H1 (cell line): ENCODE results near the gene MMP24OS. TPM values are rescaled to one million over a fixed set of nuclear protein-coding genes. Genes with fewer than 3 reads are reported as not detected.

Source experiments
- CTCF ChIA-PET: fragments of 300-600 bp; sonication (Branson Sonifier 250); formaldehyde crosslinking; loops from one replicate; lab custom pipeline; 2021; ENCODE audit not compliant: partially characterized antibody; lab: Charles Lee
- POLR2A ChIA-PET: fragments of 300-600 bp; sonication (Branson Sonifier 250); formaldehyde crosslinking; loops from one replicate; lab custom pipeline; 2021; ENCODE audit warnings: inconsistent platforms; ENCODE audit not compliant: partially characterized antibody; lab: Charles Lee
- DNase-seq, 2 experiments: peaks; one replicate each; pipeline versions ENCODE4 v3.0.0 to v3.0.0-alpha.2; 2010 to 2022; ENCODE audit warnings: low spot score in 2 of 2, low read depth in 1 of 2, mixed read lengths in 1 of 2
- FAIRE-seq: peaks from 2 replicates; lab custom pipeline; 2011; peaks lifted over from hg19 to GRCh38; lab: Jason Lieb, UNC
- H2AFZ ChIP-seq: 2 replicates; pipeline ENCODE4 v1.8.1; 2012; ENCODE audit warnings: low read length, inconsistent platforms
- H2AK5ac ChIP-seq: 2 replicates; pipeline ENCODE4 v1.6.1; 2013; ENCODE audit warnings: low read depth, low read length
- H2BK120ac ChIP-seq: replicated peaks from 2 replicates; pipeline ENCODE3; 2013; ENCODE audit warnings: low read depth, low read length, inconsistent platforms
- H2BK12ac ChIP-seq: 2 replicates; pipeline ENCODE4 v1.6.1; 2013; ENCODE audit warnings: low read depth, low read length
- H2BK15ac ChIP-seq: 2 replicates; pipeline ENCODE4 v1.6.1; 2013; ENCODE audit warnings: low read length
- H2BK20ac ChIP-seq: 2 replicates; pipeline ENCODE4 v1.6.1; 2013; ENCODE audit warnings: low read length
- H2BK5ac ChIP-seq: 2 replicates; pipeline ENCODE4 v1.6.1; 2013; ENCODE audit warnings: low read depth, low read length
- H3K14ac ChIP-seq: 2 replicates; pipeline ENCODE4 v1.6.1; 2013; ENCODE audit warnings: inconsistent platforms; ENCODE audit not compliant: insufficient read length
- H3K18ac ChIP-seq: 2 replicates; pipeline ENCODE4 v1.6.1; 2013; ENCODE audit warnings: low read length; ENCODE audit errors: extremely low read depth
- H3K23ac ChIP-seq: 2 replicates; pipeline ENCODE4 v1.6.1; 2013; ENCODE audit warnings: inconsistent platforms; ENCODE audit not compliant: insufficient read length
- H3K23me2 ChIP-seq: 2 replicates; pipeline ENCODE4 v1.6.1; 2013; ENCODE audit warnings: low read depth, low read length
- H3K27ac ChIP-seq: 2 replicates; pipeline ENCODE4 v1.6.1; 2011; ENCODE audit warnings: low read depth, low read length, inconsistent platforms
- H3K27me3 ChIP-seq, 4 experiments: replicated peaks in 1 of 4; 1 replicate in 1 of 4; 2 replicates in 3 of 4; pipeline versions ENCODE4 v1.6.1 to v1.8.1; 2011 to 2013; ENCODE audit warnings: low read length in 3 of 4, mild to moderate bottlenecking in 3 of 4, inconsistent platforms in 2 of 4, mixed read lengths in 2 of 4, moderate library complexity in 1 of 4; ENCODE audit not compliant: control insufficient read depth in 3 of 4, insufficient read depth in 3 of 4; ENCODE audit errors: extremely low read depth in 1 of 4
- H3K36me3 ChIP-seq, 4 experiments: 2 replicates each; pipeline versions ENCODE4 v1.6.1 to v1.8.1; 2011 to 2013; ENCODE audit warnings: mild to moderate bottlenecking in 4 of 4, low read length in 3 of 4, moderate library complexity in 2 of 4, control low read depth in 1 of 4, inconsistent platforms in 1 of 4; ENCODE audit not compliant: insufficient read depth in 4 of 4, control insufficient read depth in 2 of 4
- H3K4ac ChIP-seq: replicated peaks from 2 replicates; pipeline ENCODE3; 2013; ENCODE audit warnings: low read length, low read depth, mixed read lengths, inconsistent platforms; ENCODE audit not compliant: insufficient read length
- H3K4me1 ChIP-seq, 4 experiments: replicated peaks in 1 of 4; 1 replicate in 1 of 4; 2 replicates in 3 of 4; pipeline versions ENCODE4 v1.6.1 to v1.8.1; 2011 to 2013; ENCODE audit warnings: low read length in 3 of 4, inconsistent platforms in 2 of 4, mixed read lengths in 1 of 4; ENCODE audit not compliant: insufficient read depth in 4 of 4, control insufficient read depth in 3 of 4
- H3K4me2 ChIP-seq, 2 experiments: 2 replicates each; pipeline versions ENCODE4 v1.6.1 to v1.8.1; 2011 to 2013; ENCODE audit warnings: low read depth in 2 of 2, low read length in 2 of 2, control low read depth in 1 of 2, inconsistent platforms in 1 of 2, mild to moderate bottlenecking in 1 of 2; ENCODE audit not compliant: insufficient read depth in 1 of 2
- H3K4me3 ChIP-seq, 4 experiments: fragments of 200-600, 300-600 bp in 1 of 4; sonication (generic), shearing (Covaris generic), sonication (Bioruptor Twin) in 1 of 4; 2 replicates each; pipeline versions ENCODE4 v1.5.1 to v1.8.1; 2011 to 2016; ENCODE audit warnings: low read length in 4 of 4, low read depth in 3 of 4, control low read depth in 2 of 4, inconsistent platforms in 2 of 4, mild to moderate bottlenecking in 2 of 4, mixed read lengths in 1 of 4, moderate library complexity in 1 of 4; ENCODE audit not compliant: insufficient read depth in 2 of 4; ENCODE audit errors: extremely low read depth in 1 of 4
- H3K56ac ChIP-seq: replicated peaks from 2 replicates; pipeline ENCODE3; 2013; ENCODE audit warnings: low read depth, mild to moderate bottlenecking, mixed read lengths, low read length, inconsistent platforms; ENCODE audit not compliant: insufficient read length
- H3K79me1 ChIP-seq: 2 replicates; pipeline ENCODE4 v1.6.1; 2013; ENCODE audit warnings: low read depth, low read length, control low read depth
- H3K79me2 ChIP-seq, 2 experiments: 2 replicates each; pipeline versions ENCODE4 v1.6.1 to v1.8.1; 2012 to 2013; ENCODE audit warnings: low read length in 2 of 2, mild to moderate bottlenecking in 2 of 2, inconsistent platforms in 1 of 2; ENCODE audit not compliant: insufficient read depth in 2 of 2, control insufficient read depth in 1 of 2
- H3K9ac ChIP-seq, 4 experiments: replicated peaks in 1 of 4; 1 replicate in 1 of 4; 2 replicates in 3 of 4; pipeline versions ENCODE4 v1.6.1 to v1.8.1; 2011 to 2013; ENCODE audit warnings: low read depth in 3 of 4, low read length in 3 of 4, control low read depth in 2 of 4, mild to moderate bottlenecking in 2 of 4, moderate library complexity in 2 of 4, inconsistent platforms in 1 of 4; ENCODE audit errors: extremely low read depth in 1 of 4
- H3K9me3 ChIP-seq, 2 experiments: 2 replicates each; pipeline versions ENCODE4 v1.6.1 to v1.8.1; 2012 to 2013; ENCODE audit warnings: mild to moderate bottlenecking in 2 of 2, moderate library complexity in 2 of 2, control low read depth in 1 of 2, inconsistent platforms in 1 of 2, low read depth in 1 of 2, low read length in 1 of 2, mixed read lengths in 1 of 2; ENCODE audit not compliant: insufficient read depth in 2 of 2
- H4K20me1 ChIP-seq, 2 experiments: replicated peaks in 1 of 2; 2 replicates each; pipeline versions ENCODE3 to v1.8.1; 2011 to 2013; ENCODE audit warnings: inconsistent platforms in 2 of 2, low read length in 2 of 2, mild to moderate bottlenecking in 1 of 2; ENCODE audit not compliant: insufficient read depth in 2 of 2, control insufficient read depth in 1 of 2
- H4K5ac ChIP-seq: 2 replicates; pipeline ENCODE4 v1.6.1; 2013; ENCODE audit warnings: low read length, low read depth, mixed read lengths, inconsistent platforms; ENCODE audit not compliant: insufficient read length
- H4K8ac ChIP-seq: 2 replicates; pipeline ENCODE4 v1.8.0; 2013; ENCODE audit warnings: mild to moderate bottlenecking, moderate library complexity, low read length, inconsistent platforms; ENCODE audit not compliant: insufficient read depth; ENCODE audit errors: extremely low read depth
- H4K91ac ChIP-seq: replicated peaks from 2 replicates; pipeline ENCODE3; 2013; ENCODE audit warnings: low read length, mixed read lengths, inconsistent platforms; ENCODE audit not compliant: insufficient read length
- CHD2 ChIP-seq: IDR thresholded peaks from 2 replicates; pipeline ENCODE4 v1.6.1; 2012; ENCODE audit warnings: low read length, improper control_type of control experiment
- CREB1 ChIP-seq: IDR thresholded peaks from 2 replicates; pipeline ENCODE4 v1.6.1; 2012; ENCODE audit warnings: inconsistent platforms
- GABPA ChIP-seq: IDR thresholded peaks from 2 replicates; pipeline ENCODE4 v1.6.1; 2011; ENCODE audit warnings: mild to moderate bottlenecking, low read length, moderate library complexity, borderline replicate concordance; ENCODE audit not compliant: insufficient read depth
- GTF2F1 ChIP-seq: IDR thresholded peaks from 2 replicates; pipeline ENCODE4 v1.6.1; 2012; ENCODE audit warnings: low read depth, low read length, improper control_type of control experiment, borderline replicate concordance
- SIX5 ChIP-seq: IDR thresholded peaks from 2 replicates; pipeline ENCODE4 v1.6.1; 2011; ENCODE audit warnings: mild to moderate bottlenecking, low read depth, low read length
- TBP ChIP-seq: IDR thresholded peaks from 2 replicates; pipeline ENCODE4 v1.6.1; 2011; ENCODE audit warnings: low read depth, low read length, improper control_type of control experiment
- YY1 ChIP-seq: IDR thresholded peaks from 2 replicates; pipeline ENCODE4 v1.6.1; 2011; ENCODE audit warnings: low read depth, mild to moderate bottlenecking, low read length
- WGBS, 2 experiments: shearing (Covaris generic) in 1 of 2; methylation state at CpG; one replicate each; pipeline versions ENCODE4 v1.1.6 to v1.1.7; 2013 to 2015; ENCODE audit warnings: low lambda C conversion rate in 2 of 2, mixed read lengths in 2 of 2, inconsistent platforms in 1 of 2, low coverage in 1 of 2, missing lambda C conversion rate in 1 of 2; ENCODE audit not compliant: insufficient replicate concordance in 2 of 2, insufficient coverage in 1 of 2, insufficient read length in 1 of 2; ENCODE audit errors: extremely low coverage in 1 of 2, missing lambda C conversion rate in 1 of 2; 5-methylcytosine and 5-hydroxymethylcytosine counted together
- long read RNA-seq, 2 experiments: library from RNA in 1 of 2; library from capped mRNA in 1 of 2; stranded (forward); transcript quantifications; one replicate each; pipeline ENCODE4 v2.0.0, GENCODE V29; 2021; ENCODE audit warnings: inconsistent platforms in 1 of 2
- polyA minus RNA-seq, 3 experiments: library from RNA; depleted of rRNA, polyadenylated mRNA; stranded (reverse); fragments of >200 nt; gene quantifications; 1 replicate in 2 of 3; 2 replicates in 1 of 3; pipeline ENCODE4 v1.2.3, GENCODE V29; 2011
- polyA plus RNA-seq, 7 experiments: library from polyadenylated mRNA; depleted of rRNA in 3 of 7; stranded (reverse) in 5 of 7; unstranded in 2 of 7; fragments of >200 nt in 5 of 7; fragments of 200-250 nt in 2 of 7; gene quantifications; 1 replicate in 5 of 7; 2 replicates in 1 of 7; 4 replicates in 1 of 7; pipeline versions ENCODE4 v1.2.1 to v1.2.3, GENCODE V29; 2011 to 2013; ENCODE audit warnings: missing spikeins in 2 of 7, mixed read lengths in 2 of 7
- total RNA-seq: library from RNA; stranded (reverse); fragmentation: NEBNext Ultra II Directional; extraction: Animal tissue kit (Norgen Biotek cat#: 25700); gene quantifications from 2 replicates; pipeline ENCODE4 v1.2.1, GENCODE V29; 2021

The MMP24OS gene
- 19.0 and 22.2 TPM in 2 replicates for total RNA-seq
- polyA plus RNA-seq (2011; rRNA removed), result 21.3 and 44.4 TPM in 2 replicates
- 20.6 TPM for polyA plus RNA-seq (2011; cell fraction: cytosol; rRNA removed)
- 45.3 TPM for polyA plus RNA-seq (2011; cell fraction: nucleus; rRNA removed)
- 21.1 to 31.1 TPM (median 25.0 TPM) in 4 replicates for polyA plus RNA-seq (2012, experiment 1 of 2)
- polyA plus RNA-seq (2012, experiment 2 of 2), result 23.1 TPM
- polyA plus RNA-seq (2013, experiment 1 of 2), result 19.5 TPM
- 17.8 TPM for polyA plus RNA-seq (2013, experiment 2 of 2)
- polyA minus RNA-seq (2011; rRNA and poly(A)+ RNA removed), result 5.5 and 9.3 TPM in 2 replicates
- polyA minus RNA-seq (2011; cell fraction: cytosol; rRNA and poly(A)+ RNA removed), result 18.9 TPM
- 27.2 TPM for polyA minus RNA-seq (2011; cell fraction: nucleus; rRNA and poly(A)+ RNA removed)
- long read RNA-seq, experiment 1, transcript MMP24OS-201 (2 exons, 867 nt), result major isoform, 9 of 19 reads
- long read RNA-seq, experiment 1, transcript MMP24OS-209 (2 exons, 712 nt), result minor isoform, 5 of 19 reads
- long read RNA-seq, experiment 1, partial matches to known transcripts, result 0 of 19 reads
- long read RNA-seq, experiment 1, other reads (novel, unspliced or antisense), result 3 of 19 reads
- long read RNA-seq, experiment 2, result 0 reads

- Histone ChIP-seq H2BK15ac (0 out of 2 replicates have a peak within 1 kb of the TSS, but pooled peaks have one; percentile 61), H2BK5ac (peak within 1 kb of the TSS; percentile 88; the same call in 1 of the 2 replicates), H2AFZ (no peak within 1 kb of the TSS), H3K36me3 (peaks cover 25 to 40% (median 28%) of the 10 kb centered on the region in 4 experiments), H3K27me3 (no peaks in the 10 kb centered on the region), H3K56ac (peak within 1 kb of the TSS; percentile 70), H3K18ac (peak within 1 kb of the TSS; percentile 60), H3K79me1 (peaks cover 4% of the 10 kb centered on the region; the same call in 1 of the 2 replicates), H4K91ac (peak within 1 kb of the TSS; percentile 40), H2BK12ac (no peak within 1 kb of the TSS), H3K27ac (0 out of 2 replicates have a peak within 1 kb of the TSS, but pooled peaks have one; percentile 22), H3K79me2 (peaks cover 0 to 14% of the 10 kb centered on the region in 2 experiments; a peak in 2 of 4 replicates), H3K14ac (no peak within 1 kb of the TSS), H4K5ac (peak within 1 kb of the TSS; percentile 88), H3K4ac (no peak within 1 kb of the TSS), H3K9me3 (no peaks in the 10 kb centered on the region), H3K9ac (peak within 1 kb of the TSS; percentile 39 to 79 (median 70); a peak in 6 of 7 replicates), H2AK5ac (peak within 1 kb of the TSS; percentile 28; the same call in 1 of the 2 replicates), H4K8ac (peak within 1 kb of the TSS; percentile 54; the same call in 1 of the 2 replicates), H2BK20ac (no peak within 1 kb of the TSS), H3K4me3 (peak within 1 kb of the TSS; percentile 40 to 73 (median 66)), H3K23ac (no peak within 1 kb of the TSS), H4K20me1 (peaks cover 7 to 14% of the 10 kb centered on the region in 2 experiments), H3K23me2 (peaks cover 4% of the 10 kb centered on the region; the same call in 1 of the 2 replicates), H2BK120ac (no peak within 1 kb of the TSS), H3K4me1 (peaks cover 5 to 9% (median 7%) of the 10 kb centered on the region in 4 experiments; a peak in 6 of 7 replicates), H3K4me2 (peak within 1 kb of the TSS; percentile 71 to 95)
- DNase-seq, result peak; percentile 86 to 91
- 5% methylated on average over 23 of the region's 76 CpGs; no CpG with 5 or more reads in 1 of the 2 experiments for WGBS, 2 experiments
- no peak for FAIRE-seq
- ChIA-PET POLR2A (interaction anchor here (0.7 to 7.9 kb wide), 16 partner anchors 12 to 458 kb away, joined by 3 to 98 read pairs (median 3); partner anchors contain the start of genes CEP250, EDEM2, FAM83C and MMP24), CTCF (interaction anchor here (1.3 to 11.1 kb wide), 2 partner anchors 18 to 24 kb away, joined by 3 to 104 read pairs; no protein-coding TSS in a partner anchor)
- TF ChIP-seq GABPA, result no peak
- peak; percentile 77 for TF ChIP-seq TBP
- no peak for TF ChIP-seq SIX5
- no peak; the same call in 1 of the 2 replicates for TF ChIP-seq CHD2
- TF ChIP-seq GTF2F1, result no peak
- TF ChIP-seq YY1, result no peak
- peak; percentile 88 for TF ChIP-seq CREB1
These were observed at the start of gene MMP24OS for GRCh38 chr20:35277531-35278395. Gene MMP24OS (minus strand): TSS chr20:35278122. CDS start chr20:35277929, 193 bp downstream.
